Spleen (tissue), 11 donors: ENCODE measurements around the gene GDF2. TPM values are rescaled to one million over a fixed set of nuclear protein-coding genes. Genes with fewer than 3 reads are reported as not detected.

Experiments used
- DNase-seq: peaks from one replicate; pipeline ENCODE4 v3.0.0-alpha.2; 2020
- H3K27ac ChIP-seq, 8 donors: fragments of 200-600 bp; sonication (generic) in 7 of 8; 1 replicate in 4 of 8; 2 replicates in 4 of 8; pipeline versions ENCODE4 v1.5.0 to v1.8.0; 2016 to 2021; ENCODE audit warnings: inconsistent platforms in 4 of 8, mild to moderate bottlenecking in 4 of 8, moderate library complexity in 1 of 8
- H3K27me3 ChIP-seq, 7 donors: fragments of 200-600 bp; sonication (generic) in 6 of 7; replicated peaks in 1 of 7; 1 replicate in 4 of 7; 2 replicates in 3 of 7; pipeline versions ENCODE4 v1.5.0 to v1.8.0; 2016 to 2021; ENCODE audit warnings: inconsistent platforms in 3 of 7, mild to moderate bottlenecking in 1 of 7
- H3K36me3 ChIP-seq, 6 donors: fragments of 200-600 bp; sonication (generic) in 5 of 6; 1 replicate in 4 of 6; 2 replicates in 2 of 6; pipeline versions ENCODE4 v1.5.0 to v1.8.0; 2016 to 2021; ENCODE audit warnings: inconsistent platforms in 2 of 6
- H3K4me1 ChIP-seq, 6 donors: fragments of 200-600 bp; sonication (generic) in 5 of 6; 1 replicate in 3 of 6; 2 replicates in 3 of 6; pipeline versions ENCODE4 v1.5.0 to v1.8.0; 2016 to 2021; ENCODE audit warnings: inconsistent platforms in 3 of 6
- H3K4me3 ChIP-seq, 8 donors: fragments of 200-600 bp; sonication (generic) in 7 of 8; 1 replicate in 4 of 8; 2 replicates in 4 of 8; pipeline versions ENCODE4 v1.5.0 to v1.8.0; 2016 to 2021; ENCODE audit warnings: inconsistent platforms in 4 of 8, mild to moderate bottlenecking in 4 of 8, moderate library complexity in 2 of 8
- H3K9me3 ChIP-seq, 8 donors: fragments of 200-600 bp; sonication (generic) in 7 of 8; 1 replicate in 4 of 8; 2 replicates in 4 of 8; pipeline versions ENCODE4 v1.5.0 to v1.8.0; 2016 to 2021; ENCODE audit warnings: inconsistent platforms in 4 of 8
- CTCF ChIP-seq, 11 experiments: fragments of 200-600 bp in 7 of 11; fragments of 450-650 bp in 4 of 11; sonication (generic) in 4 of 11; IDR thresholded peaks in 8 of 11; conservative IDR thresholded peaks in 3 of 11; 1 replicate in 7 of 11; 2 replicates in 4 of 11; pipeline versions ENCODE4 v1.4.0 to v1.8.0; 2016 to 2021; ENCODE audit warnings: antibody characterized with exemption in 11 of 11, inconsistent platforms in 4 of 11, mild to moderate bottlenecking in 1 of 11
- POLR2A ChIP-seq, 3 donors: fragments of 450-650 bp; IDR thresholded peaks; one replicate each; pipeline ENCODE4 v1.5.1; 2017; ENCODE audit warnings: antibody characterized with exemption in 3 of 3, mild to moderate bottlenecking in 1 of 3
- POLR2AphosphoS5 ChIP-seq, 3 donors: sonication (generic); formaldehyde crosslinking; IDR thresholded peaks; one replicate each; pipeline ENCODE4 v1.5.1; 2017; ENCODE audit warnings: antibody characterized with exemption in 3 of 3
- WGBS, 5 donors: extraction: QIAGEN DNeasy Blood & Tissue Kit in 3 of 5; methylation state at CpG; one replicate each; pipeline versions ENCODE4 v1.1.5 to v1.1.7; 2013 to 2018; 5-methylcytosine and 5-hydroxymethylcytosine counted together
- intact Hi-C: fragments of 100-400 bp; cut with DNase I; formaldehyde crosslinking; loops from one replicate; pipeline ENCODE4 v1.15.0; 2023; ENCODE audit warnings: low total_unique reads
- polyA plus RNA-seq, 3 donors: library from polyadenylated mRNA; stranded (reverse); fragments of 200-250 nt; gene quantifications; one replicate each; pipeline ENCODE4 v1.2.1, GENCODE V29; 2013
- total RNA-seq, 7 donors: library from RNA; depleted of rRNA in 3 of 7; stranded (reverse); fragments of >200 nt in 3 of 7; fragmentation: NEBNext Ultra II Directional in 4 of 7; extraction: Animal tissue kit (Norgen Biotek cat#: 25700) in 4 of 7; gene quantifications; one replicate each; pipeline versions ENCODE4 v1.1.0 to v1.2.1, GENCODE V29; 2016 to 2021
- donor health status: healthy with polysubstance abuse.
- donor health status: DM: no; HTN: no; CAD: no; lungs with moderate emphysema.
- donor health status: DM: no; HTN: no; CAD: no.
- donor health status: Bipolar disorder and iron deficiency.
- donor health status: healthy.
- donor health status: DM: no; HTN: no; CAD: no.
- donor health status: DM: yes; HTN: yes; CAD: no.

Gene GDF2
- total and polyA plus RNA-seq, 10 donors, result not detected

DNA sequence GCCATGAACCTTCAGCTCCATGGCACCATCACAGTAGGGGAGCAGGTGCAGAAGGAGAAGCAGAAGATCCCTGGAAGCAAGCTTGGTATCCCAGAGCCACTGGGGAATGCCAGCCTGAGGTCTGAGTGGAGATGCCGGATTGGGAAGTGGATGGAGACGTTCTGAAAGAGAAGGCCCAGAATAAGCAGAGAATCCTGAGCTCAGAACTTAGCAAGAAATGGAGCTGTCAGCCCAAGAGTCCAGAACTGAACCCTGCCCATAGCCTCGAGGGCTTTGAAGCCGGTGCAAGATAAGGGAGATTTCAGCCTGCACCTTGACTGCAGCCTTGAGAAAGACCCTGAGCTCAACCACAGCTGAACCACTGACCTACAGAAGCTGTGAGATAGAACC lies 36.1 kb upstream of the GDF2 start:
- no peak overlapping the region for H3K4me3 ChIP-seq
- WGBS, 5 donors, result 77 to 84% (median 81%) methylated on average over 4 of the region's 4 CpGs
- H3K36me3 ChIP-seq, result no peaks in the 10 kb centered on the region
- TF ChIP-seq POLR2A (IDR thresholded peaks at IDR 0.05) (no peak), POLR2AphosphoS5 (IDR thresholded peaks at IDR 0.05) (no peak), CTCF (IDR thresholded peaks at IDR 0.05 in 8 of 11, conservative IDR thresholded peaks at IDR 0.05 in 3 of 11) (no peak)
- no peaks in the 10 kb centered on the region for H3K9me3 ChIP-seq
- H3K27me3 ChIP-seq, result peaks cover 0 to 9% (median 0%) of the 10 kb centered on the region in 7 donors
- no peak for DNase-seq
- intact Hi-C loops, result no loop called here
- no peak overlapping the region for H3K27ac ChIP-seq
- H3K4me1 ChIP-seq, result peaks cover 0 to 20% (median 0%) of the 10 kb centered on the region in 6 donors

- DNase-seq, result peak; percentile 61
- H3K4me3 ChIP-seq, result no peak overlapping the region
- peaks cover 0 to 20% (median 0%) of the 10 kb centered on the region in 6 donors for H3K4me1 ChIP-seq
- H3K27ac ChIP-seq, result no peak overlapping the region
- TF ChIP-seq POLR2AphosphoS5 (IDR thresholded peaks at IDR 0.05) (no peak), CTCF (IDR thresholded peaks at IDR 0.05 in 8 of 11, conservative IDR thresholded peaks at IDR 0.05 in 3 of 11) (no peak)
- intact Hi-C loops, result no loop called here
- no peaks in the 10 kb centered on the region for H3K9me3 ChIP-seq
- H3K27me3 ChIP-seq, result peaks cover 0 to 9% (median 0%) of the 10 kb centered on the region in 7 donors
- H3K36me3 ChIP-seq, result no peaks in the 10 kb centered on the region
- 85 to 95% (median 86%) methylated on average over 4 of the region's 4 CpGs for WGBS, 5 donors
Measured at GRCh38 chr10:47286591-47287315, 35.5 kb upstream of the GDF2 start.

- no peak overlapping the region for H3K27ac ChIP-seq
- H3K27me3 ChIP-seq, result peaks cover 0 to 9% (median 0%) of the 10 kb centered on the region in 7 donors
- no peaks in the 10 kb centered on the region for H3K9me3 ChIP-seq
- no peak for TF ChIP-seq CTCF (IDR thresholded peaks at IDR 0.05 in 8 of 11, conservative IDR thresholded peaks at IDR 0.05 in 3 of 11)
- no peak for TF ChIP-seq POLR2A (IDR thresholded peaks at IDR 0.05)
- no peak for TF ChIP-seq POLR2AphosphoS5 (IDR thresholded peaks at IDR 0.05)
- H3K4me1 ChIP-seq, result peaks cover 0 to 20% (median 0%) of the 10 kb centered on the region in 6 donors
- intact Hi-C loops, result no loop called here
- H3K4me3 ChIP-seq, result no peak overlapping the region
- no peaks in the 10 kb centered on the region for H3K36me3 ChIP-seq
- 71 to 81% (median 79%) methylated on average over 9 to 12 of the region's 12 CpGs for WGBS, 5 donors
- DNase-seq, result peak; percentile 54
Measured at GRCh38 chr10:47287365-47287802, 34.9 kb upstream of the GDF2 start.

DNA sequence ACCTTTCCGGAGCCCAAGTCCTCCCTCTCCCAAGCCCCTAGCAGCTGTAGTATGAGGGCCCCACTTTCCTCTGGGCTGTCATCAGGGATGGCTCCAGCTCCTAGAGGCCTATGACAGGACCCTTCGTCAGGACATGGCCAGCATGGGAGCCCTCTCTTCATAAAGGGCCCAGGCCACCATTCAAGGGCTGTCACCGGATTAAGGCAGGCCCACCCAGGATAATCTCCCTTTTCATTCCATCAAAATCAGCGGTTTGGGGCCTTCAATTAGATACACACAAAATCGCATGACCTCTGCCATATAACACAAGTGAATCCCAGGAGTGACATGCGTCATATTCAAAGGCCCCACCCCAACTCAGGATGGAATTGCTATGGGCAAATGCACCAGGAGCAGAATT lies 34.4 kb upstream of the GDF2 start:
- Histone ChIP-seq H3K36me3 (no peaks in the 10 kb centered on the region), H3K27me3 (peaks cover 0 to 9% (median 0%) of the 10 kb centered on the region in 7 donors), H3K9me3 (no peaks in the 10 kb centered on the region), H3K27ac (no peak overlapping the region), H3K4me3 (no peak overlapping the region), H3K4me1 (peaks cover 0 to 20% (median 0%) of the 10 kb centered on the region in 6 donors)
- intact Hi-C loops, result no loop called here
- 93 to 99% (median 93%) methylated on average over 6 of the region's 6 CpGs for WGBS, 5 donors
- DNase-seq, result no peak
- TF ChIP-seq POLR2A (IDR thresholded peaks at IDR 0.05) (no peak), CTCF (IDR thresholded peaks at IDR 0.05 in 8 of 11, conservative IDR thresholded peaks at IDR 0.05 in 3 of 11) (no peak), POLR2AphosphoS5 (IDR thresholded peaks at IDR 0.05) (no peak)
